GDM1 (cell line): Measurements from ENCODE around the gene AP3B1.

Experiments used
- DNase-seq: peaks from one replicate; lab custom pipeline; 2025; lab: John Stamatoyannopoulos, UW

Gene AP3B1

DNA sequence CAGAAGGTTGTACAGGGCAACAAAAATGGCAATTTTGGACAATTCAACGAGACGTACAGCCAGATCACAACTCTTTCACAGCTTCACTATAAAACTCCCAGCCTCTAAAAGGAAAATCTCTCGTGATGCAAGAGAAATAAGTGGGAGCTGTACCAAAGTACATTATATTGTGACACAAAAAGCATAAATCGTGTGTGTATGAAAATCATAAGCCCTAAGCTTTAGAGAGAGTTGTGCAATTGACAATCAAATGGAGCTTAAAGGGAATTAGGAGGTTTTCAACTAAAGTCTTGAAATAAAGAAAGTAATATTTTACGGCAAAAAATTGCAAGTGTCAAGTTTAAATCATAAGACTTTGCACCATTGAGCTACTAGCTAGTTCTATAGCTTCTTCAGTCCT is 323.6 kb downstream of the AP3B1 start:
- no peak for DNase-seq

- DNase-seq: no peak
These were observed 330.7 kb downstream of the AP3B1 start for GRCh38 chr5:77963795-77964194.

- DNase-seq: no peak
These were observed 333.6 kb downstream of the AP3B1 start for GRCh38 chr5:77960863-77961396.

- DNase-seq: no peak
These were observed 334.2 kb downstream of the AP3B1 start for GRCh38 chr5:77960305-77960704.

DNA sequence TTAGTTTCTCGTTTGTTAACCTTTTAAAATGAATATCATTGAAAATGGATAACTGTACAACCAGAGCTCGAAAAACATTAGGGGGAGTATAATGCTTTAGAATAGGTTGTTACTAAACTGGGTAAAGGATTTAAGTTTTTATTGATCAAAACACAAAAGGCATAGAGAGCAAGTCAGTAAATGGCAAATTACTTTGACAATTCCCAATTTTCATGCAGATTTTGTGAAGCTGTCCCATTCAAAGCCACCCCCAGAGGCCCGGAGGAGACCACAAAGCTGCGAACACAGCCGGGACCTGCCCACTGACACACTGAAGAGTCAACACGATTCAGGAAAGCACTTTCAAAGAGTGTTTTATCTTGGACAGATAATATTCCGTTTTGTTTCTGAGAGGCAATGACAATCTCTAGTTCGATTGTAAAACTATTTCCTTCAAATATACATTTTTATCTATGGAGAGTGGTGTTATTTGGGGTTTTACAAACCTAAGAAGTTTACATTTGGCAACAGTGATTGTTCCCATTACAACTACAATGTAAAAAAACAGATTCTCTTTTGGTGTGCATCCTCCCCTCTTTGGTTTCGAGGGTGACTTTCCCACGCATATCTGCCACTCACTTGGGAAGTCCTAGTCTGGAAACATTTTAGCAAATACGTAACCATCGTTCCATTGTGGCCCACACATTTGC is 335.7 kb downstream of the AP3B1 start:
- no peak for DNase-seq

DNA sequence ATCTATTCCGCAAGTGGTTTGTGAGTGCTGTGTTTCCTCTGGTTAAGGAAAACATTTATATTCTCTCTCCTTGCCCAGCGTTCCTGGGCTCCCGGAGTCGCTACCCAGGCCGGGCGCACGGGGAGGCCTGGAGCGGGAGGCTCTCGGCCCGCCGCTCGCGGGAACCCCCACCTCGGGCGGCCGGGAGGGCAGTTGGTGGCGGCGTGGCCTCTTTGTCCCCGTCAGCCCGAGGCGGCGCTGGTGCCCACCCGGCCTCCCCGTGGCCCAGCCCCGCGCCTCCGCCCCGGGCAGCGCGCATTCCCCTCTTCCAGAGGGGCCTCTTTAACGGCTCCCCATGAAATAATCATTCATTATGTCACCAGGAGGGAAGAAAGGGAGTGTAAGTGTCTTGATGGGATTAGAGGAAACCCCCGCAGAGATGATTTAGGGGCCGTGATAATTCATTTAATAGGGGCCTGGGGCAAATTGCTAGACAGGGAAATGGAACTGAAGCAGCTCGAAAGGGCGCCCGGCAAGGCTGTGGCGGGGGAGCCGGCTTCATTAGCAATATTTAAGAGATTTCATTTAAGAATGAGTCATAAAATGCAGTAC is 336.5 kb downstream of the AP3B1 start:
- DNase-seq: no peak

DNA sequence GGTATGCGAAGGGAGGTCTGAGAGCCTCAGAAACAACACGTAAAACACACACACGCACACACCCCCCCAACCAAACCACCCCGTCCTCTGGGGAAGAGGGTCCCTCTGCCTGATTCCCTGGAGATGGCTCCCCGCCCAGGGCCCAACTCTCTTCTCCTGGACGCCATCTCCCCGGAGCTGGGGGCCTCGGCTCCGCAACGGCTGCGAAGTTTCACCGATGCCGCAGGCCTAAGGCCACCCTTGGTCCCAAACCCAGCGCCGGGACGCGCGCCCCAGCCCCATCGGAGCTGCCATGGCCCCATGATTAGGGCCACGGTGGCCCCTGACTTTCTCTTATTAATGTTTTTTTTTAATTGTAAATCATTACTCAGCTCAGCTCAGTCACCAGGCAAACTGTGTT is 337.0 kb downstream of the AP3B1 start:
- DNase-seq: no peak

DNA sequence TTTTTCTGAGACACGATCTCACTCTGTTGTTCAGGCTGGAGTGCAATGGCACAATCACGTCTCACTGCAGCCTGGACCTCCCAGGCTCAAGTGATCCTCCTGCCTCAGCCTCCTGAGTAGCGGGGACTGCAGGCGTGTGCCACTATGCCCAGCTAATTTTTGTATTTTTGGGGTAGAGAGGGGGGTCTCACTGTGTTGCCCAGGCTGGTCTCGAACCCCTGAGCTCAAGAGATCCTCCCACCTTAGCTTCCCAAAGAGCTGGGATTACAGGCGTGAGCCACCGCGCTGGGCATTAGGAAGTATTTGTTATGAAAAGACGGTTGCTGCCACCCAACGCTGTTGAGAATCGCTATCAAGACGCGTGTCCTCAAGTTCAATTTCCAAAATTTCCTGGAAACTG is 337.4 kb downstream of the AP3B1 start:
- DNase-seq: no peak

DNA sequence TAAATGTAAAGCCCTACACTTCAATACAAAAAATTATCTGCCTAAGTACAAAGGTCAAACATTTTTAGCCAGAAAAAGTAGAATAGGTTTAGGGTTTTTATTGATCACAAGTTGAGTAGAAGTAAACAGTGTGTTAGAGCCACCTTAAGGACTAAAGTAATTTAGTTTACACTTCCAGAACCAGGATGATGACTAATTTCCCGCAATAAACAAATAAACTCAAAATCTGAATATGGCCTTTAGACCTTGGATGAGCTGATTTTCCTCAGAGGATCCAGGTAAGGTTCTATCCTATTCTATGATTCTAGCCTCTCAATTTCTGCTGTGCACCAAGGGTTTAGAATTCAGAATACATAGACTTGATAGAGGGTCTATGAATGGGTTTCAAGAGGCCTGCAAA is 338.9 kb downstream of the AP3B1 start:
- DNase-seq: no peak

GRCh38 chr5:77953374-77953773 is 341.1 kb downstream of the AP3B1 start:
- no peak for DNase-seq

DNA sequence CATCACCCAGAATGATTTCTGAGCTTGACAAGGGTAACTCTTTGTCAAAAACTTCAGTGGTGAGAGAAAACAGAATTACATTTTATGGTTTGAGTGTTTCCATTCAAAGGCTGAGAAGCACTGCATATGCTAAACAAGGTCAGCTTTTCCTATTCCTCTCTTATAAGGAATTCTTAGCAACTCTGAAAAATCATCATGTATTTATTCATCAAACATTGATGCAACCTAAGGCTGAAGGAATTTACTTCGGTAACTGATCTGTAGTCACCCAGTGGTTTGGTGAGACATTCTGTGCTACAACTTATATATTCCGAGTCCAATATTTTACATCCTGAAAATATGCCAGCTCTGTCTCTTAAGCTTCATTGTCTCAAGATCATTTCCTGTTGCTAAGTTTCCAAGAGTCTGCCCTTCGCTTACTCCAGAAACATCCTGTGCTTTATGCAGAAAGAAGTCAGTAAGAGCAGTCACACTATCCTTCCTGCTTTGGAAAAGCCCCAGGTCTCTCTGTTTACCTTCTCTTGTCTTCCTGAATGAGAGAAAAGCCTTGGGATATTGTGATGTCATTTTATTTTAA is 341.8 kb downstream of the AP3B1 start:
- DNase-seq: no peak
